Activated naive CD4-positive, alpha-beta T cell treated with anti-CD3 and anti-CD28 coated beads for 36 hours (primary cell): ENCODE data around the gene LMNA. TPM values are rescaled to one million over a fixed set of nuclear protein-coding genes. Genes with fewer than 3 reads are reported as not detected.
"Not testable (repeated sequence)": the region's sequence is repeated elsewhere in the genome, so short reads cannot be mapped to it uniquely, and the experiment has no call there.

Experiments
- CTCF ChIA-PET: fragments of 350-600 bp; sonication (Branson Sonifier 250); formaldehyde crosslinking; loops from one replicate; lab custom pipeline; 2021; ENCODE audit warnings: antibody characterized with exemption; lab: Charles Lee
- DNase-seq: peaks from one replicate; pipeline ENCODE4 v3.0.0-alpha.2; 2020
- H3K27ac Mint-ChIP-seq: one replicate; pipeline ENCODE4 v1.8.0; 2021; ENCODE audit warnings: mild to moderate bottlenecking, mixed read lengths
- H3K27me3 Mint-ChIP-seq: one replicate; pipeline ENCODE4 v1.8.0; 2021; ENCODE audit warnings: low read depth, mixed read lengths
- H3K36me3 Mint-ChIP-seq: one replicate; pipeline ENCODE4 v1.8.0; 2021; ENCODE audit warnings: low read depth, mixed read lengths
- H3K4me1 Mint-ChIP-seq: one replicate; pipeline ENCODE4 v1.8.0; 2021; ENCODE audit warnings: low read depth, mixed read lengths
- H3K4me3 Mint-ChIP-seq: one replicate; pipeline ENCODE4 v1.8.0; 2021; ENCODE audit warnings: mild to moderate bottlenecking, moderate library complexity, mixed read lengths
- H3K9me3 Mint-ChIP-seq: one replicate; pipeline ENCODE4 v1.8.0; 2021; ENCODE audit warnings: mixed read lengths
- intact Hi-C: fragments of 100-400 bp; cut with micrococcal nuclease; formaldehyde crosslinking; loops from one replicate; pipeline ENCODE4 v1.15.1; 2023
- total RNA-seq, 2 experiments: library from RNA; stranded (reverse); gene quantifications; one replicate each; pipeline ENCODE4 v1.2.3, GENCODE V29; 2021

The LMNA gene
- total RNA-seq, 2 experiments from 2014 or later = 62.1 to 62.6 TPM

DNA sequence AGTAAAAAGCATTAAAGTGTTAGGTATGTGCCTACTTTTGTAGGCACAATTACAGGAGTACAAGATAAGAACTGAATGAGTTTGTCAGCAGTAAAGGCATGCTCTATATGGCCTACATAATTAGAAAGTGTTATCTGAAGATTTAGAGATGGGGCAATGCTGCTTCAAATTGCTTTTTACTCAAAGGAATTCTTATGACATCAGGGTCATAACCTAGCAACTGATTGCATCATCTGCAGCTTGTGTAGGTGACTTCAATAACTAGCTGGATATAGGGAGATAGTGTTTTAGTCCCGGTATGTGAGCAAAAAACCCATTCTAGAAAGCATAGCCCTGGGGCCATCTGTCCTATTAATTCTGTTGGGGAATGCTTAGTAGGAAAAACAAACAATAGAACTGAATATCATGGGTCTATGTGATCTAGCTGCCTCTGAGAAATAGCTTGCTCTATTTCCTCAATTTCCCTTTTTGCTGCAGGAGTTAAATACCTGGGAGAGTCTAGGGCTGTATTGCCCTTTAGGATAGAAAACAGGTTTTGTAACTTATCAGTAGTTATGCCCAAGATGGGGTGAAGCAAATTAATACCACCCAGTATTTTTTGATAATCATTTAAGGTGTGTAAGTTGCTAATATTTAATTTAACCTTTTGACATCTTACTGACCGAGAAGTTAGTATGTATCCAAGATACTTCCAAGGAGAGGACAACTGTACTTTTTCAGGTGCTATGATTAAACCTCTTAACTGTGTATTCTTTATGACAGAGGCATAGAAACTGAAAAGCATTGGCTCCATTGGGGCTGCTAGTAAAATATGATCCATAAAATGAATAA, 72.1 kb downstream of the LMNA start:
- H3K27ac Mint-ChIP-seq, H3K4me1 Mint-ChIP-seq, H3K9me3 Mint-ChIP-seq, DNase-seq, H3K4me3 Mint-ChIP-seq, intact Hi-C loops, H3K36me3 Mint-ChIP-seq, H3K27me3 Mint-ChIP-seq: not testable (repeated sequence)
- CTCF ChIA-PET = interaction anchor here (0.6 kb wide), 1 partner anchor 44 kb away, joined by 3 read pairs; no protein-coding TSS in a partner anchor

Other genes with a start within 250 kb of the LMNA start
- gene RIT1, start 203.4 kb upstream of the LMNA start, total RNA-seq = 10 to 100 TPM; 17.1 to 21.3 TPM
- 10 to 100 TPM; 82.3 to 87.2 TPM for gene KHDC4, start 180.3 kb upstream of the LMNA start, total RNA-seq
- gene RXFP4, start 173.1 kb upstream of the LMNA start, total RNA-seq = under 1 TPM in 1 of 2 experiments, not detected in 1; 0.29 TPM
- 100 to 1,000 TPM; 154 to 159 TPM for gene ARHGEF2, start 136.2 kb upstream of the LMNA start, total RNA-seq
- 100 to 1,000 TPM; 141 to 142 TPM for gene SSR2, start 93.8 kb upstream of the LMNA start, total RNA-seq
- 10 to 100 TPM; 27.1 to 27.4 TPM for gene UBQLN4, start 60.9 kb upstream of the LMNA start, total RNA-seq
- 10 to 100 TPM; 54.9 to 55.9 TPM for gene LAMTOR2, start 59.9 kb upstream of the LMNA start, total RNA-seq
- gene RAB25, start 53.6 kb upstream of the LMNA start, total RNA-seq = 1 to 10 TPM; 1.3 TPM
- under 1 TPM; 0.22 to 0.36 TPM for gene MEX3A, start 32.2 kb upstream of the LMNA start, total RNA-seq
- gene SEMA4A, start 38.9 kb downstream of the LMNA start, total RNA-seq = 10 to 100 TPM; 17.4 to 17.5 TPM
- gene SLC25A44, start 79.4 kb downstream of the LMNA start, total RNA-seq = 10 to 100 TPM; 69.1 to 73.5 TPM
- 100 to 1,000 TPM; 135 TPM for gene PMF1, start 98.3 kb downstream of the LMNA start, total RNA-seq
- gene BGLAP, start 127.5 kb downstream of the LMNA start, total RNA-seq = 1 to 10 TPM; 3.4 to 4.0 TPM
- gene PAQR6, start 133.3 kb downstream of the LMNA start, total RNA-seq = 1 to 10 TPM; 3.7 to 4.2 TPM
- 10 to 100 TPM; 77.1 to 83.4 TPM for gene SMG5, start 168.1 kb downstream of the LMNA start, total RNA-seq
- 1 to 10 TPM; 9.1 to 9.5 TPM for gene TMEM79, start 169.6 kb downstream of the LMNA start, total RNA-seq
- gene GLMP, start 181.0 kb downstream of the LMNA start, total RNA-seq = 10 to 100 TPM in 1 of 2 experiments, 1 to 10 TPM in 1; 10.0 to 10.1 TPM
- not detected for gene VHLL, start 184.6 kb downstream of the LMNA start, total RNA-seq
- 100 to 1,000 TPM; 332 to 349 TPM for gene CCT3, start 223.6 kb downstream of the LMNA start, total RNA-seq
- under 1 TPM in 1 of 2 experiments, not detected in 1; 0.57 TPM for gene TSACC, start 223.8 kb downstream of the LMNA start, total RNA-seq